GM12865 (cell line): ENCODE results near the gene TMTC2.

Experiments used
- DNase-seq: peaks from one replicate; pipeline ENCODE4 v3.0.0; 2010; ENCODE audit warnings: low read depth
- H3K4me3 ChIP-seq: 2 replicates; pipeline ENCODE4 v1.5.1; 2011; ENCODE audit warnings: mild to moderate bottlenecking, low read depth, low read length, control low read depth
- TF ChIP-seq, protein P1 (sequence below): IDR thresholded peaks from 2 replicates; pipeline ENCODE4 v1.5.1; 2011; ENCODE audit warnings: low read length, control low read depth, low read depth, inconsistent platforms; ENCODE audit not compliant: insufficient read depth; ENCODE audit errors: missing control alignments

The TMTC2 gene

DNA sequence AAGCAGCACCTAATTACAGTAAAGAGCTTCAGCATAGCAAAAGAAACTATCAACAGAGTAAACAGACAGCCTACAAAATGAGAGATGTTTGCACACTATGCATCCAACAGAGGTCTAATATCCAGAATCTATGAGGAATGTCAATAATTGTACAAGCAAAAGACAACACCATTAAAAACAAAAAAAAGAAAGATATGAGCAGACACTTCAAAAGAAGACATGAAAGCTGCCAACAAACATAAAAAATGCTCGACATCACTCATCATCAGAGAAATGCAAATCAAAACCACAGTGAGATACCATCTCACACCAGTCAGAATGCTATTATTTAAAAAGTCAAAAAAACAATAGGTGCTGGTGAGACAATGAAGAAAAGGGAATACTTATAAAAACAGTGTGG lies 273.1 kb downstream of the TMTC2 start:
- TF ChIP-seq, protein P1, sequence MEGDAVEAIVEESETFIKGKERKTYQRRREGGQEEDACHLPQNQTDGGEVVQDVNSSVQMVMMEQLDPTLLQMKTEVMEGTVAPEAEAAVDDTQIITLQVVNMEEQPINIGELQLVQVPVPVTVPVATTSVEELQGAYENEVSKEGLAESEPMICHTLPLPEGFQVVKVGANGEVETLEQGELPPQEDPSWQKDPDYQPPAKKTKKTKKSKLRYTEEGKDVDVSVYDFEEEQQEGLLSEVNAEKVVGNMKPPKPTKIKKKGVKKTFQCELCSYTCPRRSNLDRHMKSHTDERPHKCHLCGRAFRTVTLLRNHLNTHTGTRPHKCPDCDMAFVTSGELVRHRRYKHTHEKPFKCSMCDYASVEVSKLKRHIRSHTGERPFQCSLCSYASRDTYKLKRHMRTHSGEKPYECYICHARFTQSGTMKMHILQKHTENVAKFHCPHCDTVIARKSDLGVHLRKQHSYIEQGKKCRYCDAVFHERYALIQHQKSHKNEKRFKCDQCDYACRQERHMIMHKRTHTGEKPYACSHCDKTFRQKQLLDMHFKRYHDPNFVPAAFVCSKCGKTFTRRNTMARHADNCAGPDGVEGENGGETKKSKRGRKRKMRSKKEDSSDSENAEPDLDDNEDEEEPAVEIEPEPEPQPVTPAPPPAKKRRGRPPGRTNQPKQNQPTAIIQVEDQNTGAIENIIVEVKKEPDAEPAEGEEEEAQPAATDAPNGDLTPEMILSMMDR = no peak
- no peak for DNase-seq
- H3K4me3 ChIP-seq = no peak overlapping the region

DNA sequence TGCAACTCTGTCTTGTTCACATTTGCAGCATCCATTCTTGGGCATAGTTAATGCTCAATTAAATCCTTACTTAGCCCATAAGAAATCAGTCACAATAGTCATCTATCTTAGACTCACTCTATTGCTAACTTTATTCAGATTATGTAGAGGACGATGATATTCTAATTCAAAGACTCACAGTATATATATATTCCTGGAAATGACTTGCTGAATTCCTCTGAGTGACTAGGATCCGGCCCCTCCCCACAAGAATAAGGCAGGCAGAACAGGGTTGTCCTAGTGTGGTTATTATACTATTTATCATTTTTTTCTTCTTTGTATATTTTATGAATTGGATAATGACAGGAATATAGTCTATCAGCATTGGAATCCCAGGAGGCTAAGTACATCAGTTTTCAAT lies 275.1 kb downstream of the TMTC2 start:
- DNase-seq = no peak
- H3K4me3 ChIP-seq = no peak overlapping the region
- TF ChIP-seq, protein P1 = no peak

DNA sequence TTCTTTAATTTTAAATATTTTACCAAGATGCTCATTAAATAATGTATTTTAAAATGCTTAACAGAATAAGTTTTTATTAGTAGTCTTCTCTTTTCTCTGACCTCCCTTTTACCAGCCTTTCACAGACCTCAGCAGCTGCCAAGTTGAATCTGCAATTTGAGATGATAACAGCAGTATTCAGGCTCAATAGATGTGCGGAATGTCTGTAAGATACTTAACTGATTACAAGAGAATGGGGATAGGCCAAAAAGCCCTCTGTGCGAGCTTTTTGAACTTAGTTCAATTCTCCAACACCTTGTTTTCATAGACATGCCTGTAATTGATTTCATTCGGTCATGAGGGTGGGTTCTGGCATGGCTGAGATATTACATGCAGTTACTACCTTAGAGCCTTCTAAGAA lies 277.2 kb downstream of the TMTC2 start:
- no peak overlapping the region for H3K4me3 ChIP-seq
- no peak for DNase-seq
- TF ChIP-seq, protein P1 = no peak

DNA sequence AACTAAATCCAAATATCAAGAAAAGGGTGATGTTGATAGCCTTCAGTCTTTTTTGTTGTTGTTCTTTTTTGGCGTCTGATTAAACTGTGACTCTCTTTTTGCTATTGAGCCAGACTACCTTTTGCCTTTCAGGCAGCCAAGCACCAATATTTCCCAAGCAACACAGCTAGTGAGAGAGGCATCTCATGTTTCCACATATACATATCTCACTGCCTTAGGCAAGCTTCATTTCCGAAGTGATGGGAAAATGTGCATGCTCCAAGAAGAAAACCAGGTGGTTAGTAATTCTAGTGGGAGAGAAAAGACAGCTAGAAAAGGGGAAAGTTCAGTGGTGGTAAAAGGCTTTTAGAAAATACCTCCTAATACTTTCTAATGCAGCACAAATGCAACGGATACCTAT lies 277.7 kb downstream of the TMTC2 start:
- no peak overlapping the region for H3K4me3 ChIP-seq
- DNase-seq = no peak
- TF ChIP-seq, protein P1 = no peak

DNA sequence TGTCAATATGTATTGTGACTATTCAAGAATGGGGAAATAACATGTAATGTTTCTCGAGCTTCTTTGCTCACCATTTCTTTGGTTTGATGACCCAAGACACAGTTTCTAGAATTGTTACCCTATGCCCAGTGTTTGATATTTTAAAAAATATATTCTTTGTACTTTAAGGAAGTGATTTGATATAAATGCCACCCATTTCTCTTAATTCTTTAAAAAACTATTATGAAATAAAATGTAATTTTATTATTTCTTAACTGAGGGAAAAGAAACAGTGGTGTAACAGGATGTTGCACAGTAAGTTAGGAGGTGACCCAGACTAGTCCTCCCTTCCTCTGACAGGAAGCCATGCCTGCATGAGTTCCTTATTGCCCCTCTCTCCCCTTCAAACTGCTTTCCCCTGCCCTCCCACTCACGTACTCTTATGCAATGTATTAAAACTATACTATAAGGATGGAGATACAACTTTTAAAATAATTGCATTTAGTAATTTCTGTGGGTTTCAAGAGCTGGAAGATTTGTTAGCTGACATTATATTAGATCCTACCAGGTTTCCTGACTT lies 279.4 kb downstream of the TMTC2 start:
- no peak for DNase-seq
- TF ChIP-seq, protein P1 = no peak
- no peak overlapping the region for H3K4me3 ChIP-seq

DNA sequence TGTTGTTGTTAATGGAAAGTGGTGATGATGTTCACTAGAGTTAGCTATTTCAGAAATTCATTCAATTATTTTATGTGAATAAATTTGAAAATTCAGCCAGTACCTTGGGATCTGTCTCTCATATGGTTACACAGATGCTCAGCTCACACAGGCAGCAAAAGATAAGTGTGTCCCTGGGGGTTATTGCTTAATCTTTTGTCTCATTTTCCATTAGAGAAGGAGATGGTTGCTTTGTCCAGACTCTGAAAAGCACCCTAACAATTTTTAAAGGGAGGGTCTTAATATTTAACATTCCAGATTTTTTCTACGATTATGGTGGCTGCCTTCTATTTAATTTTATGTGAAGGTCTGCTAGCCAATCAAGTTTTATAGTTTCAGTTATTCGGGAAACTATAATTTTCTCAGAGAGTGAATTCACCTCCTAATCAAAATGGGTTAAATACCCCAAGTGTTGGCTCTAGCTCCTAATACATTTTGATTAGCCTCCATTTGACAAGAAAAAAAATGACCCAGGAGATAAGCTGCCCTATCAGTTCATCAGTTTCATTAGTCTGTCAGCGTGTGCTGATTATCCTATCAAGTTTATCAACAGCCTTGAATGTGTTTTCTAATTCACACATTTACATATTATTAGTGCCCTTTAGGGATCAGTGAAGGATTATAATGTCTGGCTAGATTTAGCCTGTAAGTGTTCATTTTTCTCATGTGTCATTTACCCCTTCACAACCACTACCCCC lies 282.1 kb downstream of the TMTC2 start:
- H3K4me3 ChIP-seq = no peak overlapping the region
- no peak for DNase-seq
- TF ChIP-seq, protein P1 = no peak

DNA sequence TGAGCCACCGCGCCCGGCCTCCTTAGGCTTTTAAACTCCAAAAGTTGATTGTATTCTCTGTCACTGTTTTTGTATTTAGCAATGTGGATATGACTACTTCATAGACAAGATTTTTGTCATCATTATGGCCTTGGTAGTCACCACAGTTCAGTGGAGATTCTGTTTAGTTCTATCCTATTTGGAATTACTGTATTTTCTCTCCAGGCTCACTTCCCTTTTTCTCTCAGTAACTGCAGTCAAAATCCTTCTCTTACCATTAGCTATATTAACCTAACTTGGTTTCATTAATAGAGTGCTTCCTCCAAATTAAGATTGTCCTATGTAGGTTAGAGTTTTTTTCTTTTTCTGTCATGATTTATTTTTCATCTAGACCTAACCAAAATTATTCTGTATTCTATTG lies 283.9 kb downstream of the TMTC2 start:
- H3K4me3 ChIP-seq = no peak overlapping the region
- TF ChIP-seq, protein P1 = no peak
- DNase-seq = no peak
